GM12864 (cell line): ENCODE measurements around the gene GABRG3.

Experiments
- DNase-seq: peaks from one replicate; pipeline ENCODE4 v3.0.0-alpha.2; 2011; ENCODE audit warnings: low read depth
- H3K4me3 ChIP-seq: 2 replicates; pipeline ENCODE4 v1.5.1; 2011; ENCODE audit warnings: mild to moderate bottlenecking, low read depth, low read length, control low read depth
- CTCF ChIP-seq: IDR thresholded peaks from 2 replicates; pipeline ENCODE4 v1.5.1; 2011; ENCODE audit warnings: low read depth, mild to moderate bottlenecking, moderate library complexity, low read length, control low read depth, inconsistent platforms; ENCODE audit errors: missing control alignments

Gene GABRG3

GRCh38 chr15:27067175-27067574 lies 96.2 kb downstream of the GABRG3 start:
- DNase-seq, result no peak
- TF ChIP-seq CTCF, result no peak
- no peak overlapping the region for H3K4me3 ChIP-seq

- no peak overlapping the region for H3K4me3 ChIP-seq
- no peak for TF ChIP-seq CTCF
- no peak for DNase-seq
Measured at GRCh38 chr15:27070841-27071240, 99.9 kb downstream of the GABRG3 start.

GRCh38 chr15:27074179-27074578 lies 103.2 kb downstream of the GABRG3 start:
- no peak for DNase-seq
- no peak overlapping the region for H3K4me3 ChIP-seq
- no peak for TF ChIP-seq CTCF

DNA sequence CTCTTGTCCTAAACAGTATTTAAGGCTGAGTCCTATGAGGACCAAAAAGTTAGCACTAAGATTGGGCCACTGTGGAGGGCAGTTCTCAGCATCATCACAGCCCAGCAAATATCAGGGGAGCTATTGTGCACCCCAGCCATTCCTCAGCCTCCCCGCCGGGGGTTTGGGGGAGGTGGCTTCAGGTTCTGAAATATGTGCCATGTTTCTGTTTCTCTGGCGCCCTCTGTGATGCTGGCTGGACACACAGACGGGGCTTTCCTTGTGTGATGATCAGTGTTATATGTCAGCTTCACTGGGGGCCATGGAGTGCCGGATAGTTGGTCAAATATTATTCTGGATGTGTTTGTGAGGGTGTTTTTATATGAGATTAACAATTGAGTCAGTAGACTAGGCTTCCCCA lies 106.8 kb downstream of the GABRG3 start:
- no peak for TF ChIP-seq CTCF
- DNase-seq, result no peak
- H3K4me3 ChIP-seq, result no peak overlapping the region

DNA sequence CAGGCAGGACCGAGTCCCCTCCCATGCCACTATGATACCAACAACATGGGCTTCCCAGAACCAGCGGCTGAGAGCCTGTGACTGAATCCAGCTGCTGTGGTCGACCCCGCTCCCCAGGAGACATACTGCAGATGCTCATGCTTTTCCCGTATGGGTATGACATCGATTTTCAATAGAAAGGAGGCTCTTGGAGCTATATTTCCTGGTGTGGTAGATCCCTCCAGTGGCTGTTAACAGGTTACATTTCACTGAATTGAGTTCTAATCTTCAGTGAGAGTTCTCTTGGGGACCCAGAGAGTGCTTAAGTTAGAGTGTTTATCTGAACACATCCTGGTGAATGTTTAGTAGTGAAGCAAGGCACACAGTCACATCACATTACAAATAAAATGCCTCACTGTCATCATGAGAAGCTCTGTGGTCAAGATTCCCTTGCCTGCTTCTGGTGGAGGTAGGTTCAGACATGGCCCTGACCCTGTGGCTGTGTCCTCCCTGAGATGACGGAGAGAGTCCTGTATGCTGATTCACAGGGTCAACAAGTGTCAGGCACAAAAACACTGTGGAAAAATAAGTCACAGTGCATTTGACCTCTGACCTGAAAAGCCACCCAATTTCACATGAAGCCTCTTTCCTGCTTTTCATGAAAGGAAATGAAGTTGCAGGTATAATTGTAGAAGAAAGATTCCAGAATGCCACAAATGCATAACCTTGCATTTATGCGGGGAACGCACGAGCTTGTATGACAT lies 110.9 kb downstream of the GABRG3 start:
- TF ChIP-seq CTCF, result no peak
- no peak for DNase-seq
- H3K4me3 ChIP-seq, result no peak overlapping the region

DNA sequence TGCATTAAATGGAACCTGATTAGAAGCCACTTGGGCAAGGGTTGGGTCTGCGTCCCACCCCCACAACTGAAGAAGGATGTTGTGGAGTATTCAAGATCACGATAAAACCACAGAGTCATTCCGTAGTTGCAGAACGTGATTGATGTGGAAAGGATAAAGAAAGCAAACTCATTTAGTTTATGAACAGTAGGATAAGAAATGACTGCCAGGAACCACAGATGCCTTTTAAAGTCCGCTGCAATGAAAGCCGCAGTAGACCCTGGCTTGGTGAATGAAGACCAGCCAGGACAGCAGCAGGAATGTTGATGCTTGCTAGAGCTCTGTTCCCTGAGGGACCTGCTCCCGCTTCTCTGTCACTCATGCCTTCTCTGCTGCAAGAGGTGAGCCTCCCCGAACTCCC lies 111.5 kb downstream of the GABRG3 start:
- TF ChIP-seq CTCF, result no peak
- DNase-seq, result no peak
- H3K4me3 ChIP-seq, result no peak overlapping the region

DNA sequence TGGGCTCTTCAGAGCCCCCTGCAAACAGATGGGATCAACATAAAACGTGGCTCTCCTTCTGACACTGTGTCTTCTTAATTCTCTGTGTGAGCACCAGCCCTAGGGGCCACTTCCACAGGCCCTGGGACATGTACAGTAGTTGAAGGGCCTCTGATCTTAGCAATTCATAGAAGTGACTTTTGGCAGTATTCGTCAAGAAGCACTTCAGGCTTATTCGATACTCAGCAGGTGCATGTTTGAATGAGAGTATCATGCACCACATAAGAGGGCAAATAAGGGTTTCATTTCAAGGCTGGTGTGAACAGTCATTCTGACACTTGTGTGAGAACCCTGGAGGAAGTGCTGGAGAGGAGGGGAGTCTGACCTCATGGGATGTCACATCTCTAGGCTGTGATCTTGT lies 113.9 kb downstream of the GABRG3 start:
- no peak overlapping the region for H3K4me3 ChIP-seq
- no peak for TF ChIP-seq CTCF

More for the DNA sequence above, 113.9 kb downstream of the GABRG3 start:
- no peak for DNase-seq
